Lower leg skin (tissue), 3 donors: ENCODE results near the gene GHRHR.

Experiments
- POLR2A ChIP-seq, 2 donors: fragments of 450-650 bp; IDR thresholded peaks; one replicate each; pipeline ENCODE4 v1.6.1; 2016 to 2017; ENCODE audit warnings: antibody characterized with exemption in 2 of 2, mild to moderate bottlenecking in 1 of 2, moderate library complexity in 1 of 2
- TF ChIP-seq, protein P1 (sequence below), 3 donors: fragments of 450-650 bp; IDR thresholded peaks; one replicate each; pipeline ENCODE4 v1.5.1; 2016; ENCODE audit warnings: antibody characterized with exemption in 3 of 3, mild to moderate bottlenecking in 3 of 3, moderate library complexity in 2 of 3

DNA sequence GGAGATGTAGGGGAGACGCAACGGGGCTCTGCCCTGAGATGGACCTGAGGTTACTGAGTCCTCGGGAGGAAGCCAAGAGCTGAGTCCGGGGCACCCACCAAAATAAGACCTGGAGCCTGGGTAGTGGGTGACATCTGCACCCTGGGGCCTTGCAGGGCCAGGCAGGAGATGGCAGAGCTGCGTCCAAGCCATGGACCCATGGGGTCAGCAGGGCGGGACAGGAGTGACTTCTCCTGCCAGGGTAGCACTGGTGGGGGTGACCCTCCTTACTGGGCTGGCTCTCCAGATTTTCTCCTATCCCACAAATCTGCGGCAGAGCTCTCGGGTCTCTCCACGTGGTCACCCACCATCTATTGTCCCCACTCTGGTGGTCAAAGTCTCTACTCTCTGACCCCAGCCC is 2.1 kb downstream of the GHRHR start:
- TF ChIP-seq, protein P1, sequence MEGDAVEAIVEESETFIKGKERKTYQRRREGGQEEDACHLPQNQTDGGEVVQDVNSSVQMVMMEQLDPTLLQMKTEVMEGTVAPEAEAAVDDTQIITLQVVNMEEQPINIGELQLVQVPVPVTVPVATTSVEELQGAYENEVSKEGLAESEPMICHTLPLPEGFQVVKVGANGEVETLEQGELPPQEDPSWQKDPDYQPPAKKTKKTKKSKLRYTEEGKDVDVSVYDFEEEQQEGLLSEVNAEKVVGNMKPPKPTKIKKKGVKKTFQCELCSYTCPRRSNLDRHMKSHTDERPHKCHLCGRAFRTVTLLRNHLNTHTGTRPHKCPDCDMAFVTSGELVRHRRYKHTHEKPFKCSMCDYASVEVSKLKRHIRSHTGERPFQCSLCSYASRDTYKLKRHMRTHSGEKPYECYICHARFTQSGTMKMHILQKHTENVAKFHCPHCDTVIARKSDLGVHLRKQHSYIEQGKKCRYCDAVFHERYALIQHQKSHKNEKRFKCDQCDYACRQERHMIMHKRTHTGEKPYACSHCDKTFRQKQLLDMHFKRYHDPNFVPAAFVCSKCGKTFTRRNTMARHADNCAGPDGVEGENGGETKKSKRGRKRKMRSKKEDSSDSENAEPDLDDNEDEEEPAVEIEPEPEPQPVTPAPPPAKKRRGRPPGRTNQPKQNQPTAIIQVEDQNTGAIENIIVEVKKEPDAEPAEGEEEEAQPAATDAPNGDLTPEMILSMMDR (IDR thresholded peaks at IDR 0.05): no peak
- no peak for TF ChIP-seq POLR2A (IDR thresholded peaks at IDR 0.05)
